Measurements from ENCODE around the gene PEX7. TPM values are rescaled to one million over a fixed set of nuclear protein-coding genes. Genes with fewer than 3 reads are reported as not detected.

PEX7 gene
- total and polyA plus RNA-seq, 2 experiments from 2014 or later, result 13.7 to 15.7 TPM

DNA sequence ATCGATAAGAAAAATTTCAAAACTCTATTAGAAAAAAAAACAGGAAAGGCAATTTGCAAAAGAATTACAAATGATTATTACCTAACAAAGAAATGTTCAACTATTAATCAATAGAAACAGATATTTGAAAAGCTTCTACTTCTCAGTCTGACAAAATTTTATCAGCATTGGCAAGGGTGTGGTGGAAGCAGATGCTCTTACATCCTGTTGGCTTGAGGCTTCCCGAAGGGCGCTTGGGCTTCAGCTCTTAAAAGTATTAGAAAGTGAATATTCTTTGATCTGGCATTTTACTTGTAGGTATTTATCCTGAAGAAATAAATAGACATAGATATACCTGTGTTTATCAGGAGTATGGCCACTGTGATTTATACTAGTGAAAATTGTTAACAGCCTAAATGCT, 138.4 kb downstream of the PEX7 start:
- DNase-seq (ENCODE audit: low read depth in 1 of 2, low spot score in 1 of 2), result no peak
- Histone ChIP-seq H3K36me3 (no peaks in the 10 kb centered on the region), H3K4me3 (no peak overlapping the region), H3K9me3 (ENCODE audit: low read depth) (no peaks in the 10 kb centered on the region), H3K27me3 (no peaks in the 10 kb centered on the region), H3K4me1 (ENCODE audit: low read depth) (peaks cover 66% of the 10 kb centered on the region), H3K27ac (no peak overlapping the region)
- TF ChIP-seq, protein P1, sequence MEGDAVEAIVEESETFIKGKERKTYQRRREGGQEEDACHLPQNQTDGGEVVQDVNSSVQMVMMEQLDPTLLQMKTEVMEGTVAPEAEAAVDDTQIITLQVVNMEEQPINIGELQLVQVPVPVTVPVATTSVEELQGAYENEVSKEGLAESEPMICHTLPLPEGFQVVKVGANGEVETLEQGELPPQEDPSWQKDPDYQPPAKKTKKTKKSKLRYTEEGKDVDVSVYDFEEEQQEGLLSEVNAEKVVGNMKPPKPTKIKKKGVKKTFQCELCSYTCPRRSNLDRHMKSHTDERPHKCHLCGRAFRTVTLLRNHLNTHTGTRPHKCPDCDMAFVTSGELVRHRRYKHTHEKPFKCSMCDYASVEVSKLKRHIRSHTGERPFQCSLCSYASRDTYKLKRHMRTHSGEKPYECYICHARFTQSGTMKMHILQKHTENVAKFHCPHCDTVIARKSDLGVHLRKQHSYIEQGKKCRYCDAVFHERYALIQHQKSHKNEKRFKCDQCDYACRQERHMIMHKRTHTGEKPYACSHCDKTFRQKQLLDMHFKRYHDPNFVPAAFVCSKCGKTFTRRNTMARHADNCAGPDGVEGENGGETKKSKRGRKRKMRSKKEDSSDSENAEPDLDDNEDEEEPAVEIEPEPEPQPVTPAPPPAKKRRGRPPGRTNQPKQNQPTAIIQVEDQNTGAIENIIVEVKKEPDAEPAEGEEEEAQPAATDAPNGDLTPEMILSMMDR (IDR thresholded peaks at IDR 0.05; ENCODE audit: low read depth, low read length), result no peak

DNA sequence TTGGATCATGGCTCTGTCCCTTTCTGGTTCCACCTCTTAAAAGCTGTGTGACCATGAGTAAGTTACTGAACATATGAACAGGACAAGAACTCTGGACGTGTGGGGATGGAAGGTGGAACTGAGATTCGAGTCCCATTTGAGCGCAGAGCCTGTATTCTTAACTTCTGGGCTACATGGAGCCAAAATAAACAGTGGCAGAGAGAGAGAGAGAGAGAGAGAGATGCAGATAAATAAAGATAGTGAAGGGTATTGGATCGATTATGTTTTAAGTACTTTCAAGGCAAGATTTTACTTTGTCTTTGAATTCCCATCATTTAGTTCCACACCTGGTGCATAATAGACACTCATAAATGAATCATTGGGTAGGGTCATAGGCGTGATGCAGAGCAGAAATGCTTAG, 139.5 kb downstream of the PEX7 start:
- H3K9me3 ChIP-seq (ENCODE audit: low read depth), result no peaks in the 10 kb centered on the region
- TF ChIP-seq, protein P1 (IDR thresholded peaks at IDR 0.05; ENCODE audit: low read depth, low read length), result no peak

DNA sequence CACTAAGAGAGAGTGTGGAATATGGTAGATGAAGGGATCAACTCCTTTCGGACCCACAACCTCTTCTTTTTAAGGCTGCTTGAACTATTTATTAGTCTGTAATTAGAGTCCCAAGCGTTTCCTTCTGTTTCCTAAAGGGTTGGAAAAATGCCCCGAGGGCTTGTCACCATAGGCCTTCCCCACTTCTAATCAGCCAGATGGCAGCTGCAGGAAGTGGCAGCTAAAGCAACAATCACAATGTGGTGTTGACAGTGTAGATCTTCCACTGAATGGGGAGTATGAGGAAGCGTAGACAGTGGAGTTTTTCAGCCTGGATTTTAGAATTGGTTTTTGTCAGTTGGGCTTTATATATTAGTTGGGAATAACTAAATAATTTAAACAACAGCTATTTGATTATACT, 140.3 kb downstream of the PEX7 start:
- TF ChIP-seq, protein P1 (IDR thresholded peaks at IDR 0.05; ENCODE audit: low read depth, low read length), result no peak
- no peaks in the 10 kb centered on the region for H3K9me3 ChIP-seq (ENCODE audit: low read depth)
- no peaks in the 10 kb centered on the region for H3K27me3 ChIP-seq
- peak in 1 of 2 donors; percentile 86 for DNase-seq (ENCODE audit: low read depth in 1 of 2, low spot score in 1 of 2)
- H3K4me3 ChIP-seq, result no peak overlapping the region
- H3K36me3 ChIP-seq, result no peaks in the 10 kb centered on the region
- H3K4me1 ChIP-seq (ENCODE audit: low read depth), result peaks cover 52% of the 10 kb centered on the region
- peak overlapping the region; percentile 93 for H3K27ac ChIP-seq

More for the DNA sequence above, 139.5 kb downstream of the PEX7 start:
- Histone ChIP-seq H3K36me3 (no peaks in the 10 kb centered on the region), H3K4me3 (no peak overlapping the region), H3K27ac (peak overlapping the region; percentile 93), H3K4me1 (ENCODE audit: low read depth) (peaks cover 57% of the 10 kb centered on the region), H3K27me3 (no peaks in the 10 kb centered on the region)
- no peak for DNase-seq (ENCODE audit: low read depth in 1 of 2, low spot score in 1 of 2)

DNA sequence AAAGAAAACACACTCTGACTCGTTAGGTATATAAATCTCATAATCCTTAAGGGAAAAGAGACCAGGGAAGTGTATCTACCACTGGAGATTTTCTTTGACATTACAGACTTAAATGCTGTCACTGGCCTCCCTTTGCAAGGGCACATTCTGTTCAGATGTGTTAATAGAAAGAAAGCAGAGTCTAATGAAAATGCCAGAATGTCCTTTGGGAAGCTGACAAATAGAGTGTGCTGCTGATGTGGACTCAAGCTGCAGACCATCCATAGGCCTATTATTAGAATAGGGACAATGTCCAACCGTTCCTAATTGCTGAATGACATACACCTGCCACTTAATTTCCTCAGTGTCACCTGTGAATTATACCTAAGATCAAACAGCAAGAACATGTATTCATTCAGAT, 140.9 kb downstream of the PEX7 start:
- DNase-seq (ENCODE audit: low read depth in 1 of 2, low spot score in 1 of 2), result peak in 1 of 2 donors; percentile 76
- H3K27ac ChIP-seq, result peak overlapping the region; percentile 93
- TF ChIP-seq, protein P1 (IDR thresholded peaks at IDR 0.05; ENCODE audit: low read depth, low read length), result no peak

More for the DNA sequence above, 140.9 kb downstream of the PEX7 start:
- H3K4me3 ChIP-seq, result no peak overlapping the region
- H3K27me3 ChIP-seq, result no peaks in the 10 kb centered on the region
- H3K36me3 ChIP-seq, result no peaks in the 10 kb centered on the region
- no peaks in the 10 kb centered on the region for H3K9me3 ChIP-seq (ENCODE audit: low read depth)
- H3K4me1 ChIP-seq (ENCODE audit: low read depth), result peaks cover 52% of the 10 kb centered on the region

Other genes with a start within 250 kb of the PEX7 start
- 1.4 and 3.0 TPM in 2 replicates for gene MAP3K5, start 30.1 kb upstream of the PEX7 start, total RNA-seq
- 2.8 and 3.3 TPM in 2 replicates for gene MAP3K5, start 30.1 kb upstream of the PEX7 start, polyA plus RNA-seq
- gene SLC35D3, start 99.7 kb downstream of the PEX7 start, total RNA-seq, result 0.74 and 2.4 TPM in 2 replicates
- 1.3 and 3.8 TPM in 2 replicates for gene SLC35D3, start 99.7 kb downstream of the PEX7 start, polyA plus RNA-seq
- gene IL20RA, start 222.4 kb downstream of the PEX7 start, total RNA-seq, result 0.71 and 0.99 TPM in 2 replicates
- 0.86 and 3.5 TPM in 2 replicates for gene IL20RA, start 222.4 kb downstream of the PEX7 start, polyA plus RNA-seq